VCaP (cell line): Measurements from ENCODE around the gene TOLLIP.

Source experiments
- H3K27ac ChIP-seq: fragments of 450-650 bp; 2 replicates; pipeline ENCODE4 v1.5.1; 2017
- CTCF ChIP-seq: fragments of 450-650 bp; conservative IDR thresholded peaks from 2 replicates; pipeline ENCODE4 v1.5.1; 2017; ENCODE audit warnings: mild to moderate bottlenecking, moderate library complexity

The TOLLIP gene

GRCh38 chr11:1340111-1340510 is 30.7 kb upstream of the TOLLIP start:
- TF ChIP-seq CTCF, result no peak

GRCh38 chr11:1339066-1339675 is 29.7 kb upstream of the TOLLIP start:
- H3K27ac ChIP-seq, result no peak overlapping the region
- TF ChIP-seq CTCF, result no peak

More at GRCh38 chr11:1340111-1340510, 30.7 kb upstream of the TOLLIP start:
- H3K27ac ChIP-seq, result no peak overlapping the region

GRCh38 chr11:1338201-1339065 is 29.0 kb upstream of the TOLLIP start:
- no peak overlapping the region for H3K27ac ChIP-seq
- TF ChIP-seq CTCF, result no peak

- H3K27ac ChIP-seq, result no peak overlapping the region
- TF ChIP-seq CTCF, result no peak
Observed at GRCh38 chr11:1337647-1338007, 28.2 kb upstream of the TOLLIP start.

- no peak overlapping the region for H3K27ac ChIP-seq
- no peak for TF ChIP-seq CTCF
Observed at GRCh38 chr11:1336836-1337646, 27.6 kb upstream of the TOLLIP start.

GRCh38 chr11:1335811-1336761 is 26.7 kb upstream of the TOLLIP start:
- H3K27ac ChIP-seq, result no peak overlapping the region
- no peak for TF ChIP-seq CTCF
